Loucy (cell line): ENCODE results near the gene XKR8.

Source experiments
- H2AFZ ChIP-seq: fragments of 200-600 bp; sonication (generic); 2 replicates; pipeline ENCODE4 v1.6.0; 2016; ENCODE audit warnings: antibody characterized with exemption, mild to moderate bottlenecking, low read length, moderate library complexity
- H3F3A ChIP-seq: fragments of 200-600 bp; 2 replicates; pipeline ENCODE4 v1.6.0; 2016; ENCODE audit warnings: antibody characterized with exemption, low read depth, mild to moderate bottlenecking
- H3K27me3 ChIP-seq: fragments of 200-600 bp; sonication (generic); 2 replicates; pipeline ENCODE4 v1.6.1; 2014; ENCODE audit warnings: low read length, mild to moderate bottlenecking; ENCODE audit not compliant: insufficient read depth, poor library complexity, severe bottlenecking
- H3K36me3 ChIP-seq: fragments of 200-600 bp; sonication (generic); 2 replicates; pipeline ENCODE4 v1.6.1; 2016; ENCODE audit warnings: low read length; ENCODE audit not compliant: insufficient read depth
- H3K4me1 ChIP-seq: fragments of 200-600 bp; sonication (generic); 2 replicates; pipeline ENCODE4 v1.5.1; 2014; ENCODE audit warnings: low read length, mild to moderate bottlenecking; ENCODE audit not compliant: insufficient read depth, poor library complexity, severe bottlenecking
- H3K4me2 ChIP-seq: fragments of 200-600 bp; sonication (generic); 2 replicates; pipeline ENCODE4 v1.6.0; 2014; ENCODE audit warnings: antibody characterized with exemption, low read length, low read depth, mild to moderate bottlenecking; ENCODE audit not compliant: poor library complexity, severe bottlenecking
- H3K4me3 ChIP-seq: fragments of 200-600 bp; sonication (generic); 2 replicates; pipeline ENCODE4 v1.5.1; 2014; ENCODE audit warnings: low read length, mild to moderate bottlenecking, mixed read lengths; ENCODE audit not compliant: poor library complexity, severe bottlenecking
- H3K79me2 ChIP-seq: fragments of 200-600 bp; sonication (generic); 2 replicates; pipeline ENCODE4 v1.6.1; 2014; ENCODE audit warnings: low read length; ENCODE audit not compliant: insufficient read depth
- H3K9ac ChIP-seq: fragments of 200-600 bp; sonication (generic); 2 replicates; pipeline ENCODE4 v1.6.0; 2014; ENCODE audit warnings: mild to moderate bottlenecking, low read depth, low read length, moderate library complexity; ENCODE audit not compliant: poor library complexity, severe bottlenecking
- H3K9me2 ChIP-seq: fragments of 200-600 bp; sonication (generic); replicated peaks from 2 replicates; pipeline ENCODE4 v1.6.1; 2016; ENCODE audit warnings: low read depth, low read length, mixed read lengths
- H3K9me3 ChIP-seq: fragments of 200-600 bp; sonication (generic); 2 replicates; pipeline ENCODE4 v1.6.1; 2014; ENCODE audit warnings: mild to moderate bottlenecking, antibody characterized with exemption, low read length, low read depth; ENCODE audit not compliant: insufficient read depth
- H4K20me1 ChIP-seq: fragments of 200-600 bp; sonication (generic); 2 replicates; pipeline ENCODE4 v1.6.0; 2014; ENCODE audit warnings: antibody characterized with exemption, low read length, mild to moderate bottlenecking; ENCODE audit not compliant: insufficient read depth, poor library complexity, severe bottlenecking
- EZH2phosphoT487 ChIP-seq: fragments of 200-600 bp; IDR thresholded peaks from 2 replicates; pipeline ENCODE4 v1.6.1; 2018; ENCODE audit warnings: antibody characterized with exemption, mild to moderate bottlenecking, moderate library complexity, borderline replicate concordance
- TF ChIP-seq, protein P1 (sequence below): fragments of 200-600 bp; sonication (generic); conservative IDR thresholded peaks from 2 replicates; pipeline ENCODE4 v1.5.1; 2014; ENCODE audit warnings: mild to moderate bottlenecking, antibody characterized with exemption, low read length

The XKR8 gene

DNA sequence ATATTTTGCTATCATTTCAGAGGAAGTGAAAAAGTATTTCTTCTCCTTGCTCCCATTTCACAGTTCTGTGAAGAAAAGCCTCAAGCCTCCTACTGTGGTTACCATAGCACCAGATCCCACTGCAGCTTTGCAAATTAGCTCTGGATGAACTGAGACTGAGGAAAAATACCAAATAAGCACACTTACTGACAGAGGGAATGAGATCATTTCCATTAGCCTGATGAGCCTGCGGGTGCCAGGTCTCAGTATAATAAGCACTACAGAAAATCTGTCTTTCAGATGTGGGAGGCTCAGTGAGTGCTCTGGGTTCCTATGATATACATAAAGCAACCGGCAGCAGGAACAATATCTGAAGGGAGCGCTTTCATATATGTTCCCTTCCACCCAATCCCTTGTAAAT lies 21.4 kb downstream of the XKR8 start:
- Histone ChIP-seq H4K20me1 (no peaks in the 10 kb centered on the region), H3K4me3 (no peak overlapping the region), H3K4me1 (no peaks in the 10 kb centered on the region), H3F3A (no peaks in the 10 kb centered on the region), H3K36me3 (no peaks in the 10 kb centered on the region), H2AFZ (no peak overlapping the region), H3K4me2 (no peak overlapping the region), H3K9me2 (no peaks in the 10 kb centered on the region), H3K79me2 (no peaks in the 10 kb centered on the region), H3K27me3 (no peaks in the 10 kb centered on the region), H3K9ac (no peak overlapping the region), H3K9me3 (no peaks in the 10 kb centered on the region)
- no peak for TF ChIP-seq EZH2phosphoT487
- TF ChIP-seq, protein P1, sequence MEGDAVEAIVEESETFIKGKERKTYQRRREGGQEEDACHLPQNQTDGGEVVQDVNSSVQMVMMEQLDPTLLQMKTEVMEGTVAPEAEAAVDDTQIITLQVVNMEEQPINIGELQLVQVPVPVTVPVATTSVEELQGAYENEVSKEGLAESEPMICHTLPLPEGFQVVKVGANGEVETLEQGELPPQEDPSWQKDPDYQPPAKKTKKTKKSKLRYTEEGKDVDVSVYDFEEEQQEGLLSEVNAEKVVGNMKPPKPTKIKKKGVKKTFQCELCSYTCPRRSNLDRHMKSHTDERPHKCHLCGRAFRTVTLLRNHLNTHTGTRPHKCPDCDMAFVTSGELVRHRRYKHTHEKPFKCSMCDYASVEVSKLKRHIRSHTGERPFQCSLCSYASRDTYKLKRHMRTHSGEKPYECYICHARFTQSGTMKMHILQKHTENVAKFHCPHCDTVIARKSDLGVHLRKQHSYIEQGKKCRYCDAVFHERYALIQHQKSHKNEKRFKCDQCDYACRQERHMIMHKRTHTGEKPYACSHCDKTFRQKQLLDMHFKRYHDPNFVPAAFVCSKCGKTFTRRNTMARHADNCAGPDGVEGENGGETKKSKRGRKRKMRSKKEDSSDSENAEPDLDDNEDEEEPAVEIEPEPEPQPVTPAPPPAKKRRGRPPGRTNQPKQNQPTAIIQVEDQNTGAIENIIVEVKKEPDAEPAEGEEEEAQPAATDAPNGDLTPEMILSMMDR: no peak

DNA sequence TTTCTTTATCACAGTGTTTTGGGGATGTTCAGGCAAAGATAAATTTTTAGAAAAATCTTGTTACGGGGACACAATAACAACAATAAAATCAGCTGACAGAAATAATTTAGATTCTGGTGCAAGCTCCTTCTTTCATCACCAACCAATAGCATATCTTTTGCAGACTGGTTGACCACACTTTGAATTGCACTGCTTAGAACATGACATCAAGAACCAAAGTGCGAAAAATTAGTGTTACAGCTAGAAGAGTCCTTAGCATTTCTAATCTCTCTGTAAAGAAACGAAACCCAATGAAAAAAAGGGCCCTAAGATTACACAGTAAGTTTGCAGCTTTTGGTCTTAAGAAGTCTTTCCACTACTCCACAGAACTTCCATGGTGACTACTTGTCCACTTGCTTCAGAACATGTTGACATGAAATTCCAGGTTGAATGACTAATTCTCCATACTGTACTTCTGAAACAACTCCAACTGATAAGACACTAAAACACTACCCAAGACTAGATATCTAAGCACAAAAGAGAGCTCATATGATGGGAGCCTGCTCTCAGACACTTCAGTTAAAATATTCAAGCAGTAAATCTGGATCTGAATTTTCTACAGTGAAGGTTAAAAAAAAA lies 31.3 kb downstream of the XKR8 start:
- Histone ChIP-seq H3K4me1 (peaks cover 11% of the 10 kb centered on the region), H3K79me2 (no peaks in the 10 kb centered on the region), H3F3A (no peaks in the 10 kb centered on the region), H3K9ac (no peak overlapping the region), H3K27me3 (no peaks in the 10 kb centered on the region), H3K9me2 (no peaks in the 10 kb centered on the region), H2AFZ (no peak overlapping the region), H3K36me3 (peaks cover 65% of the 10 kb centered on the region; the same call in 1 of the 2 replicates), H3K4me2 (no peak overlapping the region), H3K4me3 (no peak overlapping the region), H4K20me1 (no peaks in the 10 kb centered on the region), H3K9me3 (no peaks in the 10 kb centered on the region)
- TF ChIP-seq EZH2phosphoT487: no peak
- TF ChIP-seq, protein P1: no peak

DNA sequence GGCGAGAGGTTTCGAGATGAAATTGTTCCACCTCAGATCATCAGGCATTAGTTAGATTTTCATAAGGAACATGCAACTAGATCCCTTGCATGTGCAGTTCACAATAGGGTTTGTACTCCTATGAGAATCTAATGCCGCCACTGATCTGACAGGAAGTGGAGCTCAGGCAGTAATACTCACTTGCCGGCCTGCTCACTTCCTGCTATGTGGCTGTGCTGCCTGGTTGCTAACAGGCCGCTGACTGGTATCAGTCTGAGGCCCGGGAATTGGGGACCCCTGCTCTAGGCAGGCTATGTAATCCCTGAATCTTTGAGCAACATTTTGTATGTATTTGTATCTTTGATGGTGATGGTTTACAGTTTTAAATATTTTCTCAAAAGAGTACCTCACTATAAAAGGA lies 32.5 kb downstream of the XKR8 start:
- Histone ChIP-seq H3K36me3 (peaks cover 71% of the 10 kb centered on the region; the same call in 1 of the 2 replicates), H3K79me2 (no peaks in the 10 kb centered on the region), H3K4me1 (peaks cover 11% of the 10 kb centered on the region), H3K27me3 (no peaks in the 10 kb centered on the region), H3F3A (no peaks in the 10 kb centered on the region), H3K9me2 (no peaks in the 10 kb centered on the region), H2AFZ (peak overlapping the region; percentile 49), H3K9me3 (no peaks in the 10 kb centered on the region), H3K4me2 (peak overlapping the region; percentile 53), H3K4me3 (no peak overlapping the region), H4K20me1 (no peaks in the 10 kb centered on the region), H3K9ac (peak overlapping the region; percentile 67)
- TF ChIP-seq, protein P1: no peak
- TF ChIP-seq EZH2phosphoT487: no peak
